HepG2 (cell line): ENCODE measurements around the gene FBXW8. TPM values are rescaled to one million over a fixed set of nuclear protein-coding genes. Genes with fewer than 3 reads are reported as not detected.

Experiments
- ATAC-seq: fragments of 200-7000 bp; cut with Tn5 transposase; 3 replicates; pipeline ENCODE4 v1.9.1; 2020; ENCODE audit warnings: mild to moderate bottlenecking, moderate library complexity
- BruUV-seq: library from RNA; stranded (reverse); fragments of 400-500 nt; replicated peaks from 2 replicates; lab custom pipeline; 2021; lab: Mats Ljungman, UMichigan
- CTCF ChIA-PET: fragments of 300-600 bp; formaldehyde crosslinking; extraction: SDS; loops from one replicate; lab custom pipeline; 2021; ENCODE audit warnings: low total read pairs, inconsistent platforms, low intra/inter-chr PET ratio; lab: Yijun Ruan, JAX
- POLR2A ChIA-PET: fragments of 350-600 bp; sonication (Branson Sonifier 250); formaldehyde crosslinking; loops from one replicate; lab custom pipeline; 2020; ENCODE audit warnings: antibody characterized with exemption, inconsistent platforms; lab: Yijun Ruan, JAX
- DNase-seq: peaks from one replicate; pipeline ENCODE4 v3.0.0-alpha.2; 2015; ENCODE audit warnings: low spot score
- FAIRE-seq: peaks from 3 replicates; lab custom pipeline; 2011; peaks lifted over from hg19 to GRCh38; lab: Jason Lieb, UNC
- H2AFZ ChIP-seq: one replicate; pipeline ENCODE4 v1.6.1; 2011; ENCODE audit warnings: low read length, inconsistent platforms
- H3K27ac ChIP-seq: fragments of 300-600 bp; 3 replicates; pipeline ENCODE4 v1.8.0; 2011; ENCODE audit warnings: mixed run types, mild to moderate bottlenecking, mixed read lengths, low read length, inconsistent platforms; ENCODE audit not compliant: insufficient read depth; ENCODE audit errors: extremely low read length
- H3K27me3 ChIP-seq, 2 experiments: fragments of 200-600 bp in 1 of 2; 2 replicates in 1 of 2; 3 replicates in 1 of 2; pipeline versions ENCODE4 v1.6.0 to v1.8.0; 2011; ENCODE audit warnings: low read length in 2 of 2, mild to moderate bottlenecking in 2 of 2, moderate library complexity in 2 of 2, inconsistent platforms in 1 of 2; ENCODE audit not compliant: insufficient read depth in 2 of 2, control insufficient read depth in 1 of 2
- H3K36me3 ChIP-seq, 2 experiments: fragments of 200-600 bp in 1 of 2; replicated peaks in 1 of 2; 2 replicates in 1 of 2; 3 replicates in 1 of 2; pipeline versions ENCODE4 v1.5.1 to v1.8.0; 2011; ENCODE audit warnings: low read length in 2 of 2, inconsistent platforms in 1 of 2; ENCODE audit not compliant: insufficient read depth in 2 of 2, control insufficient read depth in 1 of 2
- H3K4me1 ChIP-seq: 2 replicates; pipeline ENCODE4 v1.5.1; 2012; ENCODE audit warnings: low read length, inconsistent platforms; ENCODE audit not compliant: insufficient read depth
- H3K4me2 ChIP-seq: 2 replicates; pipeline ENCODE4 v1.6.0; 2011; ENCODE audit warnings: low read depth, low read length, inconsistent platforms
- H3K4me3 ChIP-seq, 3 experiments: fragments of 200-600 bp in 1 of 3; sonication (generic), shearing (Covaris generic) in 1 of 3; replicated peaks in 1 of 3; 2 replicates each; pipeline ENCODE4 v1.5.1; 2011 to 2016; ENCODE audit warnings: low read length in 3 of 3, inconsistent platforms in 2 of 3, low read depth in 2 of 3, mild to moderate bottlenecking in 2 of 3, control low read depth in 1 of 3, mixed read lengths in 1 of 3; ENCODE audit not compliant: insufficient read depth in 1 of 3
- H3K79me2 ChIP-seq: one replicate; pipeline ENCODE4 v1.6.1; 2011; ENCODE audit warnings: low read length, inconsistent platforms; ENCODE audit not compliant: insufficient read depth
- H3K9ac ChIP-seq: 2 replicates; pipeline ENCODE4 v1.6.0; 2011; ENCODE audit warnings: mild to moderate bottlenecking, low read depth, low read length, inconsistent platforms; ENCODE audit not compliant: insufficient read depth
- H3K9me3 ChIP-seq: 2 replicates; pipeline ENCODE4 v1.5.1; 2012; ENCODE audit warnings: mild to moderate bottlenecking, low read length
- H4K20me1 ChIP-seq: 2 replicates; pipeline ENCODE4 v1.6.0; 2011; ENCODE audit warnings: inconsistent platforms, mild to moderate bottlenecking, low read length, moderate library complexity; ENCODE audit not compliant: insufficient read depth
- BCL6 ChIP-seq: IDR thresholded peaks from 2 replicates; pipeline ENCODE4 v1.6.1; 2016; ENCODE audit warnings: missing genetic modification reagents, missing compliant biosample characterization
- FIP1L1 ChIP-seq: fragments of 200-400 bp; formaldehyde crosslinking; IDR thresholded peaks from 2 replicates; pipeline ENCODE4 v1.6.1; 2018; ENCODE audit warnings: low read depth, mild to moderate bottlenecking, low read length, moderate library complexity, borderline replicate concordance; ENCODE audit not compliant: insufficient read depth
- FOXJ3 ChIP-seq: sonication (generic); formaldehyde crosslinking; IDR thresholded peaks from 2 replicates; pipeline ENCODE4 v1.4.0; 2020; ENCODE audit warnings: missing genetic modification reagents, mild to moderate bottlenecking, borderline replicate concordance
- HOXA9 ChIP-seq: sonication (generic); formaldehyde crosslinking; IDR thresholded peaks from 2 replicates; pipeline ENCODE4 v1.8.1; 2022; ENCODE audit warnings: missing genetic modification reagents, mild to moderate bottlenecking, moderate library complexity, borderline replicate concordance
- MEF2D ChIP-seq: sonication (generic); formaldehyde crosslinking; IDR thresholded peaks from 2 replicates; pipeline ENCODE4 v1.5.1; 2020; ENCODE audit warnings: mild to moderate bottlenecking, missing genetic modification reagents
- NFIC ChIP-seq: IDR thresholded peaks from 2 replicates; pipeline ENCODE4 v1.6.1; 2012; ENCODE audit warnings: mild to moderate bottlenecking, low read length, inconsistent platforms
- NFYB ChIP-seq: sonication (generic); formaldehyde crosslinking; IDR thresholded peaks from 2 replicates; pipeline ENCODE4 v1.4.0; 2020; ENCODE audit warnings: missing genetic modification reagents
- SPEN ChIP-seq: sonication (generic); formaldehyde crosslinking; IDR thresholded peaks from 2 replicates; pipeline ENCODE4 v1.5.1; 2020; ENCODE audit warnings: low read depth, mild to moderate bottlenecking, missing genetic modification reagents
- TCF12 ChIP-seq, 2 experiments: fragments of 450-650 bp in 1 of 2; sonication (generic) in 1 of 2; formaldehyde crosslinking in 1 of 2; IDR thresholded peaks; 2 replicates each; pipeline versions ENCODE4 v1.6.1 to v1.8.0; 2017 to 2022; ENCODE audit warnings: antibody characterized with exemption in 1 of 2, mild to moderate bottlenecking in 1 of 2, missing genetic modification reagents in 1 of 2, moderate library complexity in 1 of 2
- ZNF382 ChIP-seq: sonication (generic); formaldehyde crosslinking; IDR thresholded peaks from 2 replicates; pipeline ENCODE4 v1.5.0; 2020; ENCODE audit warnings: missing genetic modification reagents, mild to moderate bottlenecking, borderline replicate concordance
- ZNF678 ChIP-seq: sonication (generic); formaldehyde crosslinking; IDR thresholded peaks from 2 replicates; pipeline ENCODE4 v1.4.0; 2020; ENCODE audit warnings: mild to moderate bottlenecking, missing genetic modification reagents
- ZNF775 ChIP-seq: sonication (generic); formaldehyde crosslinking; IDR thresholded peaks from 2 replicates; pipeline ENCODE4 v1.4.0; 2020; ENCODE audit warnings: missing genetic modification reagents, mild to moderate bottlenecking, moderate library complexity, borderline replicate concordance
- WGBS: methylation state at CpG from one replicate; pipeline ENCODE4 v1.1.6; 2017; ENCODE audit warnings: low lambda C conversion rate; 5-methylcytosine and 5-hydroxymethylcytosine counted together
- in situ Hi-C: cut with HindIII; loops from 2 replicates; pipeline ENCODE4 v1.10.0; 2017; ENCODE audit warnings: low pct_unique_long_range_greater_than_20kb; ENCODE audit not compliant: extremely low pct_ligation_motif_present
- intact Hi-C: fragments of 100-400 bp; cut with micrococcal nuclease; formaldehyde crosslinking; loops from one replicate; pipeline ENCODE4 v1.10.0; 2022; ENCODE audit not compliant: unreplicated experiment
- polyA plus RNA-seq, 8 experiments: library from polyadenylated mRNA; depleted of rRNA in 3 of 8; stranded (reverse) in 7 of 8; unstranded in 1 of 8; fragments of >200 nt; fragmentation: Illumina TruSeq in 4 of 8; extraction: Trizol in 4 of 8; gene quantifications; 2 replicates each; pipeline versions ENCODE4 v1.2.1 to v1.2.3, GENCODE V29; 2011 to 2016; ENCODE audit warnings: low read depth in 4 of 8, missing spikeins in 1 of 8, mixed read lengths in 1 of 8; ENCODE audit not compliant: insufficient read depth in 1 of 8
- total RNA-seq, 5 experiments: library from RNA; depleted of rRNA; stranded (reverse); fragments of >200 nt; fragmentation: Illumina TruSeq; extraction: Trizol; gene quantifications; 2 replicates each; pipeline ENCODE4 v1.2.3, GENCODE V29; 2016; ENCODE audit warnings: low read depth in 1 of 5
- TF ChIP-seq, protein P1 (sequence below): IDR thresholded peaks from 2 replicates; pipeline ENCODE4 v1.6.1; 2016; ENCODE audit warnings: low read depth
- TF ChIP-seq, protein P2 (sequence below): IDR thresholded peaks from 2 replicates; pipeline ENCODE4 v1.6.1; 2016; ENCODE audit warnings: mild to moderate bottlenecking, missing biosample characterization, missing genetic modification reagents

Gene FBXW8
- total and polyA plus RNA-seq, 2 of the 13 experiments (the other 11 are each of a cell fraction or from before 2014, with no cell fraction given), result 5.1 to 5.9 TPM

DNA sequence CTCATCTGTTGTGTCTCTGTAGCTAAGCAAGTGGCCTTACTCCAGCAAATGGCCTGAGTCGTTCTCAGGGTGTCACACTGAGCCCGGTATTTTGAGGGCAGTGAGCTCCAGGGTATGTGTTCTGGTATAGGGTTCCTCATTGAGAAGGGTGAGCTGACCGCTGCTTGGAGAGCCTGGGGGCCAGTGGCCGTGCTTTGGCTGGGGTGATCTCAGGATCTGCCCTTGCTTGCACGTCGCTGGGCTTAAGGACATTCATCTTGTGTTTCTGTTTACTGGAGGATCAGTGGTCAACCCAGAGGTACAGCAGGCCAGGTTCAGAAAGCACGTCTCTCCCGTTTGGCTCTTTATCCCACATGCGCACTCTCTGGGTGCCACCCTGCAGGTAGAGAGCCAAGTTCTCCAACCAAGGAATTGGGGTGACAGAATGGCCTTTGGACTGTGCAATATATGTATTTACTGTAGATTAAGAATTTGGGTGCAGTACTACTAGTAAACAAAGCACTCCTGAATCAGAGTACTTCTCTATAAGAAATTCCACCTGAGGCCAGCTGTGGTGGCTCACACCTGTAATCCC is 52.1 kb downstream of the FBXW8 start (continued):
- TF ChIP-seq, protein P1, sequence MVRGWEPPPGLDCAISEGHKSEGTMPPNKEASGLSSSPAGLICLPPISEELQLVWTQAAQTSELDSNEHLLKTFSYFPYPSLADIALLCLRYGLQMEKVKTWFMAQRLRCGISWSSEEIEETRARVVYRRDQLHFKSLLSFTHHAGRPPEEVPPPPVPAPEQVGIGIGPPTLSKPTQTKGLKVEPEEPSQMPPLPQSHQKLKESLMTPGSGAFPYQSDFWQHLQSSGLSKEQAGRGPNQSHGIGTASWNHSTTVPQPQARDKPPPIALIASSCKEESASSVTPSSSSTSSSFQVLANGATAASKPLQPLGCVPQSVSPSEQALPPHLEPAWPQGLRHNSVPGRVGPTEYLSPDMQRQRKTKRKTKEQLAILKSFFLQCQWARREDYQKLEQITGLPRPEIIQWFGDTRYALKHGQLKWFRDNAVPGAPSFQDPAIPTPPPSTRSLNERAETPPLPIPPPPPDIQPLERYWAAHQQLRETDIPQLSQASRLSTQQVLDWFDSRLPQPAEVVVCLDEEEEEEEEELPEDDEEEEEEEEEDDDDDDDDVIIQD (CRISPR knock-in tag), result no peak

DNA sequence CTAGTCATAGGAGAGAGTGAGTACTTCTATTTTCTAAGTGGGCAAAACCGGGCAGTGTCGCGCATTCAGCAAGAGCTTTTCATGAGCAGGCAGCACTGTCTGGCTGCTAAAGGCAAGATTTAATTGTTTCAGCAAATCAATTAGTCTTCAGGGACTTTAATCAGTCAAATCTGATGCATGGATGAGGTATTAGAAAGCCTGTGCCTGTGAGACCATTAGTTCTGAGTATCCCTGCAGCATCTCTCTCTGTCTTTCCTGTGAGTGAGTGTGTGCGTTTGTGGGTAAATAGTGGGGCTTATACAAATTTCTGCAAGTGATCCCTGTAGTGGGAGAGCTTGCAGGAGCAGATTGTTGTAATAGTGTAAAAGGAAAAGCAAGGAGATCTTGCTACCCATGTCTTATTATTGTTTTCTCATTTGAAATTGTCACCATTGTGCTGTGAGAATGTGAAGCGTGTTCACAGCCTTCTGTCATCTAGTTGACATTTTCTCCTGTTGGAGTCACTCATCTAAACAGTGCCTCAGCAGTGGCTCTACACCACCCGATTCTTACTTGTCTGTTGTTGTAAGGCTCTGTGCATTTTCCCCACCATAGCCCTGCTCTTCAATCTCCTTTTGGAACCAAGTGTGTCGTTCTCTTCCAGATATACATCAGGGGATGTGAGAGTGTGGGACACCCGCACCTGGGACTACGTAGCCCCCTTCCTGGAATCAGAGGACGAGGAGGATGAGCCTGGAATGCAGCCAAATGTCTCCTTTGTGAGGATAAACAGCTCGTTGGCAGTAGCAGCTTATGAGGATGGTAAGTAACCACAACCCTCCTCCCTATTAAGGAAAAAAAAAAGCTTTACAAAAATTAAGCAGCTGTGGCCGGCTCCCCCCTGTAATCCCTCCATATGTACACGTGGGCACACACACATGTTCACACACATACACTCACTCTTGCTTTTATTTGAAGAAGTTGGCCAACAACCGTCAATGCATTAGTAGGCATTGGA is 53.6 kb downstream of the FBXW8 start:
- H3K4me3 ChIP-seq, result no peak overlapping the region
- in situ Hi-C loops, result no loop called here
- TF ChIP-seq SPEN (no peak), HOXA9 (CRISPR knock-in tag) (no peak), TCF12 (IDR thresholded peaks at IDR 0.05) (no peak), TCF12 (CRISPR knock-in tag; IDR thresholded peaks at IDR 0.05) (no peak), BCL6 (CRISPR knock-in tag) (no peak), NFIC (no peak), MEF2D (CRISPR knock-in tag) (no peak), FIP1L1 (no peak), FOXJ3 (CRISPR knock-in tag) (no peak), ZNF382 (CRISPR knock-in tag) (no peak), ZNF775 (CRISPR knock-in tag) (no peak), NFYB (CRISPR knock-in tag) (no peak), ZNF678 (CRISPR knock-in tag) (no peak)
- TF ChIP-seq, protein P2, sequence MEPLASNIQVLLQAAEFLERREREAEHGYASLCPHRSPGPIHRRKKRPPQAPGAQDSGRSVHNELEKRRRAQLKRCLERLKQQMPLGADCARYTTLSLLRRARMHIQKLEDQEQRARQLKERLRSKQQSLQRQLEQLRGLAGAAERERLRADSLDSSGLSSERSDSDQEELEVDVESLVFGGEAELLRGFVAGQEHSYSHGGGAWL (CRISPR knock-in tag), result no peak
- POLR2A ChIA-PET, result no interaction called here
- H2AFZ ChIP-seq, result no peak overlapping the region
- no peaks in the 10 kb centered on the region for H4K20me1 ChIP-seq
- DNase-seq (no peak), ATAC-seq (no peak), FAIRE-seq (no peak)
- H3K27me3 ChIP-seq, result no peaks in the 10 kb centered on the region
- peaks cover 2 to 7% of the 10 kb centered on the region in 2 experiments; a peak in 3 of 5 replicates for H3K36me3 ChIP-seq
- no peak overlapping the region for H3K9ac ChIP-seq
- H3K27ac ChIP-seq, result no peak overlapping the region
- intact Hi-C loops, result no loop called here
- BruUV-seq, result no TSS peak
- 96% methylated on average over 14 of the region's 14 CpGs for WGBS
- no peaks in the 10 kb centered on the region for H3K9me3 ChIP-seq
- H3K79me2 ChIP-seq, result no peaks in the 10 kb centered on the region
- CTCF ChIA-PET, result no interaction called here
- H3K4me1 ChIP-seq, result no peaks in the 10 kb centered on the region
- no peak overlapping the region for H3K4me2 ChIP-seq
